ENCODE results near the gene ZNF362. TPM values are rescaled to one million over a fixed set of nuclear protein-coding genes. Genes with fewer than 3 reads are reported as not detected.

Gene ZNF362
- total and polyA plus RNA-seq, 2 experiments from 2014 or later, result 11.0 to 12.9 TPM

DNA sequence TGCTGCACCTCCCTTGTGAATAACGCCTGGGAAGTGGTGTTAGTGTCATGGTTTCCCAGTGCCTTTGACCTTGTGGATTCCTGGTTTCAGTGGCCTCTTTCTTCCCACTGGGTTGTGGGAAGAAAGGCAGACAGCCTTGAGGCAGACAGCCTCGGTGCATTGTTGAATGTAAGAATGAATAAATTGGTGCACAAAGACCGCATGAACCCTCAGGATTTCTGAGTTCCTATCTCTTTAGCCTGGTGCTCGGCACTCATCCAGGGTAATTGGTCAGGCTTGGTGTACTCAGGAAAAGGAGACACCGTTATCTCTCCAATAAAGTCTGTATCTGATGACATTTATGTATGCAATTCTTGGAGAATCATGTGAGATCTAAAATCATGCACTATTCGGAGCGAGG lies 5.1 kb downstream of the ZNF362 start:
- peaks cover 14% of the 10 kb centered on the region for H3K27me3 Mint-ChIP-seq (ENCODE audit: insufficient read depth, low read depth, poor library complexity)
- peaks cover 31% of the 10 kb centered on the region for H3K4me1 Mint-ChIP-seq
- ATAC-seq, result no peak
- peaks cover 18% of the 10 kb centered on the region for H4K20me1 ChIP-seq (replicated peaks; ENCODE audit: insufficient read depth)
- H3K4me3 Mint-ChIP-seq, result no peak overlapping the region
- no peak overlapping the region for H2AFZ ChIP-seq
- H3K27ac Mint-ChIP-seq, result no peak overlapping the region
- no peak for TF ChIP-seq EZH2phosphoT487 (IDR thresholded peaks at IDR 0.05; ENCODE audit: unreplicated experiment)
- TF ChIP-seq, protein P1, sequence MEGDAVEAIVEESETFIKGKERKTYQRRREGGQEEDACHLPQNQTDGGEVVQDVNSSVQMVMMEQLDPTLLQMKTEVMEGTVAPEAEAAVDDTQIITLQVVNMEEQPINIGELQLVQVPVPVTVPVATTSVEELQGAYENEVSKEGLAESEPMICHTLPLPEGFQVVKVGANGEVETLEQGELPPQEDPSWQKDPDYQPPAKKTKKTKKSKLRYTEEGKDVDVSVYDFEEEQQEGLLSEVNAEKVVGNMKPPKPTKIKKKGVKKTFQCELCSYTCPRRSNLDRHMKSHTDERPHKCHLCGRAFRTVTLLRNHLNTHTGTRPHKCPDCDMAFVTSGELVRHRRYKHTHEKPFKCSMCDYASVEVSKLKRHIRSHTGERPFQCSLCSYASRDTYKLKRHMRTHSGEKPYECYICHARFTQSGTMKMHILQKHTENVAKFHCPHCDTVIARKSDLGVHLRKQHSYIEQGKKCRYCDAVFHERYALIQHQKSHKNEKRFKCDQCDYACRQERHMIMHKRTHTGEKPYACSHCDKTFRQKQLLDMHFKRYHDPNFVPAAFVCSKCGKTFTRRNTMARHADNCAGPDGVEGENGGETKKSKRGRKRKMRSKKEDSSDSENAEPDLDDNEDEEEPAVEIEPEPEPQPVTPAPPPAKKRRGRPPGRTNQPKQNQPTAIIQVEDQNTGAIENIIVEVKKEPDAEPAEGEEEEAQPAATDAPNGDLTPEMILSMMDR (conservative IDR thresholded peaks at IDR 0.05; ENCODE audit: low read depth in 2 of 2), result no peak
- TF ChIP-seq STAT1 (IDR thresholded peaks at IDR 0.05; ENCODE audit: unreplicated experiment), result no peak
- TF ChIP-seq ZNF331 (CRISPR knock-in tag; IDR thresholded peaks at IDR 0.05; ENCODE audit: low read depth), result no peak
- TF ChIP-seq JUNB (IDR thresholded peaks at IDR 0.05; ENCODE audit: unreplicated experiment), result no peak
- TF ChIP-seq CREB1 (CRISPR knock-in tag; IDR thresholded peaks at IDR 0.05; ENCODE audit: low read depth), result no peak
- TF ChIP-seq EZH2 (IDR thresholded peaks at IDR 0.05; ENCODE audit: low read depth, unreplicated experiment), result no peak
- no peak for TF ChIP-seq POLR2AphosphoS5 (IDR thresholded peaks at IDR 0.05; ENCODE audit: low read depth)
- TF ChIP-seq, protein P2, sequence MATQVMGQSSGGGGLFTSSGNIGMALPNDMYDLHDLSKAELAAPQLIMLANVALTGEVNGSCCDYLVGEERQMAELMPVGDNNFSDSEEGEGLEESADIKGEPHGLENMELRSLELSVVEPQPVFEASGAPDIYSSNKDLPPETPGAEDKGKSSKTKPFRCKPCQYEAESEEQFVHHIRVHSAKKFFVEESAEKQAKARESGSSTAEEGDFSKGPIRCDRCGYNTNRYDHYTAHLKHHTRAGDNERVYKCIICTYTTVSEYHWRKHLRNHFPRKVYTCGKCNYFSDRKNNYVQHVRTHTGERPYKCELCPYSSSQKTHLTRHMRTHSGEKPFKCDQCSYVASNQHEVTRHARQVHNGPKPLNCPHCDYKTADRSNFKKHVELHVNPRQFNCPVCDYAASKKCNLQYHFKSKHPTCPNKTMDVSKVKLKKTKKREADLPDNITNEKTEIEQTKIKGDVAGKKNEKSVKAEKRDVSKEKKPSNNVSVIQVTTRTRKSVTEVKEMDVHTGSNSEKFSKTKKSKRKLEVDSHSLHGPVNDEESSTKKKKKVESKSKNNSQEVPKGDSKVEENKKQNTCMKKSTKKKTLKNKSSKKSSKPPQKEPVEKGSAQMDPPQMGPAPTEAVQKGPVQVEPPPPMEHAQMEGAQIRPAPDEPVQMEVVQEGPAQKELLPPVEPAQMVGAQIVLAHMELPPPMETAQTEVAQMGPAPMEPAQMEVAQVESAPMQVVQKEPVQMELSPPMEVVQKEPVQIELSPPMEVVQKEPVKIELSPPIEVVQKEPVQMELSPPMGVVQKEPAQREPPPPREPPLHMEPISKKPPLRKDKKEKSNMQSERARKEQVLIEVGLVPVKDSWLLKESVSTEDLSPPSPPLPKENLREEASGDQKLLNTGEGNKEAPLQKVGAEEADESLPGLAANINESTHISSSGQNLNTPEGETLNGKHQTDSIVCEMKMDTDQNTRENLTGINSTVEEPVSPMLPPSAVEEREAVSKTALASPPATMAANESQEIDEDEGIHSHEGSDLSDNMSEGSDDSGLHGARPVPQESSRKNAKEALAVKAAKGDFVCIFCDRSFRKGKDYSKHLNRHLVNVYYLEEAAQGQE (IDR thresholded peaks at IDR 0.05; ENCODE audit: unreplicated experiment), result no peak
- TF ChIP-seq, protein P3, sequence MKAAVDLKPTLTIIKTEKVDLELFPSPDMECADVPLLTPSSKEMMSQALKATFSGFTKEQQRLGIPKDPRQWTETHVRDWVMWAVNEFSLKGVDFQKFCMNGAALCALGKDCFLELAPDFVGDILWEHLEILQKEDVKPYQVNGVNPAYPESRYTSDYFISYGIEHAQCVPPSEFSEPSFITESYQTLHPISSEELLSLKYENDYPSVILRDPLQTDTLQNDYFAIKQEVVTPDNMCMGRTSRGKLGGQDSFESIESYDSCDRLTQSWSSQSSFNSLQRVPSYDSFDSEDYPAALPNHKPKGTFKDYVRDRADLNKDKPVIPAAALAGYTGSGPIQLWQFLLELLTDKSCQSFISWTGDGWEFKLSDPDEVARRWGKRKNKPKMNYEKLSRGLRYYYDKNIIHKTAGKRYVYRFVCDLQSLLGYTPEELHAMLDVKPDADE (IDR thresholded peaks at IDR 0.05), result no peak
- TF ChIP-seq, protein P4, sequence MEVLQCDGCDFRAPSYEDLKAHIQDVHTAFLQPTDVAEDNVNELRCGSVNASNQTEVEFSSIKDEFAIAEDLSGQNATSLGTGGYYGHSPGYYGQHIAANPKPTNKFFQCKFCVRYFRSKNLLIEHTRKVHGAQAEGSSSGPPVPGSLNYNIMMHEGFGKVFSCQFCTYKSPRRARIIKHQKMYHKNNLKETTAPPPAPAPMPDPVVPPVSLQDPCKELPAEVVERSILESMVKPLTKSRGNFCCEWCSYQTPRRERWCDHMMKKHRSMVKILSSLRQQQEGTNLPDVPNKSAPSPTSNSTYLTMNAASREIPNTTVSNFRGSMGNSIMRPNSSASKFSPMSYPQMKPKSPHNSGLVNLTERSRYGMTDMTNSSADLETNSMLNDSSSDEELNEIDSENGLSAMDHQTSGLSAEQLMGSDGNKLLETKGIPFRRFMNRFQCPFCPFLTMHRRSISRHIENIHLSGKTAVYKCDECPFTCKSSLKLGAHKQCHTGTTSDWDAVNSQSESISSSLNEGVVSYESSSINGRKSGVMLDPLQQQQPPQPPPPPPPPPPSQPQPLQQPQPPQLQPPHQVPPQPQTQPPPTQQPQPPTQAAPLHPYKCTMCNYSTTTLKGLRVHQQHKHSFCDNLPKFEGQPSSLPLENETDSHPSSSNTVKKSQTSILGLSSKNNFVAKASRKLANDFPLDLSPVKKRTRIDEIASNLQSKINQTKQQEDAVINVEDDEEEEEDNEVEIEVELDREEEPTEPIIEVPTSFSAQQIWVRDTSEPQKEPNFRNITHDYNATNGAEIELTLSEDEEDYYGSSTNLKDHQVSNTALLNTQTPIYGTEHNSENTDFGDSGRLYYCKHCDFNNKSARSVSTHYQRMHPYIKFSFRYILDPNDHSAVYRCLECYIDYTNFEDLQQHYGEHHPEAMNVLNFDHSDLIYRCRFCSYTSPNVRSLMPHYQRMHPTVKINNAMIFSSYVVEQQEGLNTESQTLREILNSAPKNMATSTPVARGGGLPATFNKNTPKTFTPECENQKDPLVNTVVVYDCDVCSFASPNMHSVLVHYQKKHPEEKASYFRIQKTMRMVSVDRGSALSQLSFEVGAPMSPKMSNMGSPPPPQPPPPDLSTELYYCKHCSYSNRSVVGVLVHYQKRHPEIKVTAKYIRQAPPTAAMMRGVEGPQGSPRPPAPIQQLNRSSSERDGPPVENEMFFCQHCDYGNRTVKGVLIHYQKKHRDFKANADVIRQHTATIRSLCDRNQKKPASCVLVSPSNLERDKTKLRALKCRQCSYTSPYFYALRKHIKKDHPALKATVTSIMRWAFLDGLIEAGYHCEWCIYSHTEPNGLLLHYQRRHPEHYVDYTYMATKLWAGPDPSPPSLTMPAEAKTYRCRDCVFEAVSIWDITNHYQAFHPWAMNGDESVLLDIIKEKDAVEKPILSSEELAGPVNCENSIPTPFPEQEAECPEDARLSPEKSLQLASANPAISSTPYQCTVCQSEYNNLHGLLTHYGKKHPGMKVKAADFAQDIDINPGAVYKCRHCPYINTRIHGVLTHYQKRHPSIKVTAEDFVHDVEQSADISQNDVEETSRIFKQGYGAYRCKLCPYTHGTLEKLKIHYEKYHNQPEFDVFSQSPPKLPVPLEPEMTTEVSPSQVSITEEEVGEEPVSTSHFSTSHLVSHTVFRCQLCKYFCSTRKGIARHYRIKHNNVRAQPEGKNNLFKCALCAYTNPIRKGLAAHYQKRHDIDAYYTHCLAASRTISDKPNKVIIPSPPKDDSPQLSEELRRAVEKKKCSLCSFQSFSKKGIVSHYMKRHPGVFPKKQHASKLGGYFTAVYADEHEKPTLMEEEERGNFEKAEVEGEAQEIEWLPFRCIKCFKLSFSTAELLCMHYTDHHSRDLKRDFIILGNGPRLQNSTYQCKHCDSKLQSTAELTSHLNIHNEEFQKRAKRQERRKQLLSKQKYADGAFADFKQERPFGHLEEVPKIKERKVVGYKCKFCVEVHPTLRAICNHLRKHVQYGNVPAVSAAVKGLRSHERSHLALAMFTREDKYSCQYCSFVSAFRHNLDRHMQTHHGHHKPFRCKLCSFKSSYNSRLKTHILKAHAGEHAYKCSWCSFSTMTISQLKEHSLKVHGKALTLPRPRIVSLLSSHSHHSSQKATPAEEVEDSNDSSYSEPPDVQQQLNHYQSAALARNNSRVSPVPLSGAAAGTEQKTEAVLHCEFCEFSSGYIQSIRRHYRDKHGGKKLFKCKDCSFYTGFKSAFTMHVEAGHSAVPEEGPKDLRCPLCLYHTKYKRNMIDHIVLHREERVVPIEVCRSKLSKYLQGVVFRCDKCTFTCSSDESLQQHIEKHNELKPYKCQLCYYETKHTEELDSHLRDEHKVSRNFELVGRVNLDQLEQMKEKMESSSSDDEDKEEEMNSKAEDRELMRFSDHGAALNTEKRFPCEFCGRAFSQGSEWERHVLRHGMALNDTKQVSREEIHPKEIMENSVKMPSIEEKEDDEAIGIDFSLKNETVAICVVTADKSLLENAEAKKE (CRISPR knock-in tag; IDR thresholded peaks at IDR 0.05), result no peak
- no peak for TF ChIP-seq NANOG (IDR thresholded peaks at IDR 0.05; ENCODE audit: borderline replicate concordance)
- TF ChIP-seq ZNF114 (CRISPR knock-in tag; IDR thresholded peaks at IDR 0.05), result no peak
- H3K4me3 ChIP-seq, result no peak overlapping the region
- H3K4me2 ChIP-seq, result no peak overlapping the region
- H3K27me3 ChIP-seq (ENCODE audit: insufficient read depth), result no peaks in the 10 kb centered on the region
- H3K9me3 Mint-ChIP-seq, result peaks cover 3% of the 10 kb centered on the region; the same call in 1 of the 3 replicates
- no peaks in the 10 kb centered on the region for H3K36me3 ChIP-seq (ENCODE audit: insufficient read depth)
- peaks cover 25% of the 10 kb centered on the region for H3K4me1 ChIP-seq (ENCODE audit: insufficient read depth)
- H3K36me3 Mint-ChIP-seq (ENCODE audit: low read depth), result peaks cover 10% of the 10 kb centered on the region
- H3K27ac ChIP-seq (ENCODE audit: low read depth), result no peak overlapping the region
- no peak for DNase-seq (ENCODE audit: low spot score)
- H3K79me2 ChIP-seq (replicated peaks; ENCODE audit: insufficient read depth), result peaks cover 47% of the 10 kb centered on the region
- no peaks in the 10 kb centered on the region for H3F3A ChIP-seq (replicated peaks; ENCODE audit: low read depth)
- H3K9me2 ChIP-seq (ENCODE audit: insufficient read depth), result no peaks in the 10 kb centered on the region
